HEK293 (cell line): ENCODE results near the gene FLNA.

Experiments used
- CTCF ChIA-PET: fragments of 350-600 bp; formaldehyde crosslinking; extraction: SDS; loops from one replicate; lab custom pipeline; 2021; ENCODE audit warnings: antibody characterized with exemption; lab: Yijun Ruan, JAX
- POLR2A ChIA-PET: fragments of 300-600 bp; formaldehyde crosslinking; extraction: SDS; loops from one replicate; lab custom pipeline; 2020; ENCODE audit warnings: antibody characterized with exemption, inconsistent platforms; lab: Yijun Ruan, JAX
- H3K27ac ChIP-seq: fragments of 200-500 bp; sonication (Bioruptor generic); 2 replicates; pipeline ENCODE4 v1.5.1; 2014; ENCODE audit warnings: low read depth, low read length, control low read depth, inconsistent platforms; ENCODE audit errors: extremely low read depth
- H3K36me3 ChIP-seq, 2 experiments: fragments of 200-500 bp in 1 of 2; sonication (Bioruptor generic) in 1 of 2; 1 replicate in 1 of 2; 2 replicates in 1 of 2; pipeline ENCODE4 v1.5.1; 2014 to 2017; ENCODE audit warnings: inconsistent platforms in 2 of 2, low read length in 2 of 2; ENCODE audit not compliant: control insufficient read depth in 2 of 2, insufficient read depth in 1 of 2
- H3K4me1 ChIP-seq: fragments of 200-500 bp; sonication (Bioruptor generic); 2 replicates; pipeline ENCODE4 v1.5.1; 2014; ENCODE audit warnings: mild to moderate bottlenecking, low read length, inconsistent platforms; ENCODE audit not compliant: control insufficient read depth, insufficient read depth
- H3K4me3 ChIP-seq: 2 replicates; pipeline ENCODE4 v1.5.1; 2011; ENCODE audit warnings: low read depth, mild to moderate bottlenecking, control low read depth, low read length, moderate library complexity
- H3K9me3 ChIP-seq: fragments of 200-500 bp; sonication (Bioruptor generic); 2 replicates; pipeline ENCODE4 v1.5.1; 2014; ENCODE audit warnings: low read depth, low read length, inconsistent platforms; ENCODE audit not compliant: control insufficient read depth, insufficient read depth
- ATF2 ChIP-seq: fragments of 450-650 bp; formaldehyde crosslinking; IDR thresholded peaks from 2 replicates; pipeline ENCODE4 v1.5.1; 2016; ENCODE audit warnings: missing biosample characterization, missing genetic modification characterization, low read depth
- BCL6B ChIP-seq: fragments of 450-650 bp; formaldehyde crosslinking; IDR thresholded peaks from 2 replicates; pipeline ENCODE4 v1.5.1; 2017; ENCODE audit warnings: missing biosample characterization, missing genetic modification characterization
- EGR2 ChIP-seq: fragments of 450-650 bp; formaldehyde crosslinking; IDR thresholded peaks from 2 replicates; pipeline ENCODE4 v1.5.1; 2016; ENCODE audit warnings: low read depth, missing biosample characterization, missing genetic modification characterization
- FEZF1 ChIP-seq: fragments of 450-650 bp; formaldehyde crosslinking; IDR thresholded peaks from 2 replicates; pipeline ENCODE4 v1.5.1; 2016; ENCODE audit warnings: missing biosample characterization, missing genetic modification characterization
- KLF7 ChIP-seq: fragments of 450-650 bp; formaldehyde crosslinking; IDR thresholded peaks from 2 replicates; pipeline ENCODE4 v1.5.1; 2016; ENCODE audit warnings: missing biosample characterization, missing genetic modification characterization, borderline replicate concordance
- WT1 ChIP-seq: fragments of 450-650 bp; formaldehyde crosslinking; IDR thresholded peaks from 2 replicates; pipeline ENCODE4 v1.5.1; 2016; ENCODE audit warnings: missing biosample characterization, missing genetic modification characterization
- ZBTB44 ChIP-seq: fragments of 450-650 bp; IDR thresholded peaks from 2 replicates; pipeline ENCODE4 v1.5.1; 2018; ENCODE audit warnings: missing biosample characterization, mild to moderate bottlenecking, missing genetic modification characterization
- ZBTB6 ChIP-seq: fragments of 450-650 bp; formaldehyde crosslinking; IDR thresholded peaks from 2 replicates; pipeline ENCODE4 v1.5.1; 2017; ENCODE audit warnings: missing biosample characterization, missing genetic modification characterization
- ZNF26 ChIP-seq: fragments of 450-650 bp; formaldehyde crosslinking; IDR thresholded peaks from 2 replicates; pipeline ENCODE4 v1.5.1; 2016; ENCODE audit warnings: missing biosample characterization, missing genetic modification characterization
- ZNF302 ChIP-seq: fragments of 450-650 bp; formaldehyde crosslinking; IDR thresholded peaks from 2 replicates; pipeline ENCODE4 v1.5.1; 2016; ENCODE audit warnings: missing biosample characterization, missing genetic modification characterization, low read depth
- ZNF341 ChIP-seq: fragments of 450-650 bp; formaldehyde crosslinking; IDR thresholded peaks from 2 replicates; pipeline ENCODE4; 2016; ENCODE audit warnings: low read depth, missing biosample characterization, missing genetic modification characterization
- ZNF398 ChIP-seq: fragments of 450-650 bp; formaldehyde crosslinking; IDR thresholded peaks from 2 replicates; pipeline ENCODE4 v1.5.1; 2017; ENCODE audit warnings: missing biosample characterization, missing genetic modification characterization
- ZNF645 ChIP-seq: fragments of 450-650 bp; formaldehyde crosslinking; IDR thresholded peaks from 2 replicates; pipeline ENCODE4; 2016; ENCODE audit warnings: missing biosample characterization, missing genetic modification characterization

Gene FLNA

GRCh38 chrX:154420402-154420756 lies 45.9 kb upstream of the FLNA start:
- ChIA-PET CTCF (interaction anchor here (1.3 kb wide), 1 partner anchor 22 kb away, joined by 4 read pairs; the partner anchor contains the start of gene RPL10), POLR2A (interaction anchor here (1.0 to 1.4 kb wide), 2 partner anchors 11 to 39 kb away, joined by 3 to 4 read pairs; no protein-coding TSS in a partner anchor)
- TF ChIP-seq ATF2 (tag by site-specific recombination) (no peak), WT1 (no peak), BCL6B (tag by site-specific recombination) (no peak), ZNF398 (no peak), EGR2 (tag by site-specific recombination) (no peak), FEZF1 (tag by site-specific recombination) (no peak), KLF7 (tag by site-specific recombination) (no peak), ZNF302 (tag by site-specific recombination) (no peak), ZBTB6 (tag by site-specific recombination) (no peak), ZNF645 (no peak), ZBTB44 (tag by site-specific recombination) (no peak)
- Histone ChIP-seq H3K9me3 (no peaks in the 10 kb centered on the region), H3K36me3 (no peaks in the 10 kb centered on the region; a peak in 1 of 3 replicates), H3K27ac (no peak overlapping the region), H3K4me1 (no peaks in the 10 kb centered on the region), H3K4me3 (no peak overlapping the region)

- no peaks in the 10 kb centered on the region for H3K4me1 ChIP-seq
- peak; percentile 16; the same call in 1 of the 2 replicates for TF ChIP-seq ZNF341
- TF ChIP-seq ZNF26 (tag by site-specific recombination), result no peak
- TF ChIP-seq, all 188 proteins: peak for 1
- Histone ChIP-seq H3K9me3 (no peaks in the 10 kb centered on the region), H3K4me3 (no peak overlapping the region), H3K36me3 (peaks cover 4% of the 10 kb centered on the region in 2 experiments; a peak in 2 of 3 replicates), H3K27ac (no peak overlapping the region)
- ChIA-PET POLR2A (no interaction called here), CTCF (interaction anchor here (1.3 kb wide), 1 partner anchor 22 kb away, joined by 4 read pairs; the partner anchor contains the start of gene RPL10)
Measured at GRCh38 chrX:154419688-154420401, 45.4 kb upstream of the FLNA start.
